ENCODE data around the gene POLR2J. TPM values are rescaled to one million over a fixed set of nuclear protein-coding genes. Genes with fewer than 3 reads are reported as not detected.

POLR2J gene
- total RNA-seq, 4 donors from 2014 or later, result 25.7 to 67.9 (median 51.6) TPM

GRCh38 chr7:102424129-102424551 lies 54.6 kb downstream of the POLR2J start:
- intact Hi-C loops (cut with DNase I; ENCODE audit: low total_unique reads) (no loop called here), in situ Hi-C loops (cut with MboI; ENCODE audit: low sequenced_read_pairs in 4 of 4) (no loop called here)
- DNase-seq, result no peak
- no peak overlapping the region for H3K27ac ChIP-seq
- TF ChIP-seq POLR2A (IDR thresholded peaks at IDR 0.05), result no peak
- TF ChIP-seq CTCF (IDR thresholded peaks at IDR 0.05 in 4 of 5, conservative IDR thresholded peaks at IDR 0.05 in 1 of 5), result no peak
- H3K4me3 ChIP-seq, result no peak overlapping the region
- ATAC-seq, result no peak
- H3K4me1 ChIP-seq, result no peaks in the 10 kb centered on the region
- H3K36me3 ChIP-seq, result peaks cover 0 to 33% of the 10 kb centered on the region in 2 donors
- no peaks in the 10 kb centered on the region for H3K9me3 ChIP-seq
- no peaks in the 10 kb centered on the region for H3K27me3 ChIP-seq

Small RNAs within 50 kb of the gene (microRNA-seq; reads per million reads assigned to microRNA genes)
- gene MIR4467 (ENCODE audit: borderline replicate concordance in 2 of 2), result 0 to 2.4 reads per million in 2 donors
- gene MIR5090 (ENCODE audit: borderline replicate concordance in 2 of 2), result 0 to 0.85 reads per million in 2 donors

Other genes with a start within 250 kb of the POLR2J start
- 10 to 100 TPM; 32.7 to 62.0 (median 43.5) TPM for gene SH2B2, start 192.1 kb downstream of the POLR2J start, total RNA-seq
- gene SPDYE6, start 122.5 kb downstream of the POLR2J start, total RNA-seq, result not detected
- gene PRKRIP1, start 82.6 kb downstream of the POLR2J start, total RNA-seq, result 10 to 100 TPM in 3 of 4 donors, 1 to 10 TPM in 1; 6.1 to 22.1 (median 13.4) TPM
- gene ORAI2, start 45.3 kb downstream of the POLR2J start, total RNA-seq, result 1 to 10 TPM; 1.8 to 4.1 (median 2.3) TPM
- gene ALKBH4, start 14.1 kb downstream of the POLR2J start, total RNA-seq, result 10 to 100 TPM in 2 of 4 donors, 1 to 10 TPM in 2; 8.7 to 15.1 (median 10.9) TPM
- 10 to 100 TPM in 3 of 4 donors, 1 to 10 TPM in 1; 7.5 to 24.5 (median 18.0) TPM for gene LRWD1, start 13.9 kb downstream of the POLR2J start, total RNA-seq
- 100 to 1,000 TPM in 2 of 4 donors, 10 to 100 TPM in 2; 38.0 to 127 (median 86.0) TPM for gene RASA4B, start 38.9 kb upstream of the POLR2J start, total RNA-seq
- 1 to 10 TPM in 2 of 4 donors, not detected in 2; 1.6 to 3.0 TPM for gene UPK3BL2, start 64.8 kb upstream of the POLR2J start, total RNA-seq
- gene SPDYE2, start 72.3 kb upstream of the POLR2J start, total RNA-seq, result not detected
- gene POLR2J3, start 93.7 kb upstream of the POLR2J start, total RNA-seq, result 10 to 100 TPM in 2 of 4 donors, 1 to 10 TPM in 2; 1.1 to 17.4 (median 8.5) TPM
- gene RASA4, start 137.8 kb upstream of the POLR2J start, total RNA-seq, result 100 to 1,000 TPM in 3 of 4 donors, 10 to 100 TPM in 1; 52.4 to 329 (median 177) TPM
- 10 to 100 TPM in 3 of 4 donors, 1 to 10 TPM in 1; 6.1 to 18.7 (median 15.1) TPM for gene UPK3BL1, start 163.9 kb upstream of the POLR2J start, total RNA-seq
- not detected for gene SPDYE2B, start 171.4 kb upstream of the POLR2J start, total RNA-seq
- gene POLR2J2, start 192.7 kb upstream of the POLR2J start, total RNA-seq, result 1 to 10 TPM in 1 of 4 donors, under 1 TPM in 2, not detected in 1; 0.59 to 2.9 (median 0.80) TPM

Data from gastrocnemius medialis (tissue), 4 donors.